NCI-H748 (cell line): ENCODE data around the gene WWTR1.

Experiments used
- DNase-seq: peaks from one replicate; lab custom pipeline; 2025; ENCODE audit not compliant: unreplicated experiment; lab: John Stamatoyannopoulos, UW

WWTR1 gene

GRCh38 chr3:149571381-149571780 lies 86.4 kb downstream of the WWTR1 start:
- no peak for DNase-seq

DNA sequence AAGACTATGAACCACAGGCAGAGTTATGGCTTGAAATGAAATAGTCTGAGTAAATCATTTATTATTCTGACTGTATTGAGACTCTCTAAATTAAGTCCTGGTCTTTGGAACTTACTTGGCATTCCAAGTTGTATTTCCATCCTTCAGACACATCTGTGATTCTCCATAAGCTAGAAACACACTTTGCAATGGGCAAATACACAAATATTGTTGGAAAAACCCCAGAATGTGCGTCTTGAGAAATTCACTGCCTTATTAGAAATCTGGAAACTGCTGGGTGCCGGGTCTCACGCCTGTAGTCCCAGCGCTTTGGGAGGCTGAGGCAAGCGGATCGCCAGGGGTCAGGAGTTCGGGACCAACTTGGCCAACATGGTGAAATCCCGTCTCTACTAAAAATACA lies 87.8 kb downstream of the WWTR1 start:
- no peak for DNase-seq

DNA sequence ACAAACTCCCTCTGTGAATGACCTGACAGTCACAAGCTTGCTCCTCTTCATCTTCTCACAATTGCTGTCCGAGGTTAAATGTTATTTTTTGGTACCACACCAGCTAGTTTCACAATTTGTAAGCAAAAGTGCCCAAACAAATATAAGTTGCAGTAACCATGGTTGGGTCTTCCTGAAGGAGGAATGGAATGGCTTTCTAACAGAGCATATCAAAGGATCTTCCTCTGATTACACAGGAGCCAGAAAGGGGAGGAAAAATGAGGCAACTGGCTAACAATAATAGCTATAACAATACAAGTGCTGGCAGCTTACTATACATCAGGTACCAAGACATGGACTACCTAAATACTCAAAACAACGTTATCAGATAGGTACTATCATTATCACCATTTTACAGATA lies 90.4 kb downstream of the WWTR1 start:
- DNase-seq: no peak

- DNase-seq: no peak
Measured at GRCh38 chr3:149566292-149566975, 91.4 kb downstream of the WWTR1 start.

- no peak for DNase-seq
Measured at GRCh38 chr3:149564079-149564478, 93.7 kb downstream of the WWTR1 start.

DNA sequence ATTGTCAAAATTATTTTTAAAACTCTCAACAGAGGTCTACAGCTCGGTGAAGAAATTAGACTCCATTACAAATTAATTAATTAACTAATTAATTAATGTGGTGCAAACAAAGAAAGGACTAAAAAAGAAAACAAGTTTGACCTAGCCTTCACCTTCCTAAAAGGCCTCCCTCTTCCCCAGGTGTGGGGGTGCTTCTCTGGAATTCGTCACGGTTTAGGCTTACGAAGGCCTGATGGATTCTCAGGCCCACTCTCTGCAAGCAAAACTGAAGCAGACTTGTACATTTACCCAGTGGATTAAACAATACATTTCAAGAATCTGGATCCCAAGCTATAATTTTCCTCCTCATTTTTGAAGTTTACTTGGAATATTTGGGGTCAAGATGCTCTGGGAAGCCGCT lies 94.7 kb downstream of the WWTR1 start:
- no peak for DNase-seq

GRCh38 chr3:149560617-149561016 lies 97.2 kb downstream of the WWTR1 start:
- no peak for DNase-seq

GRCh38 chr3:149560001-149560400 lies 97.8 kb downstream of the WWTR1 start:
- DNase-seq: no peak

GRCh38 chr3:149559525-149559924 lies 98.3 kb downstream of the WWTR1 start:
- DNase-seq: no peak

GRCh38 chr3:149555927-149556326 lies 101.9 kb downstream of the WWTR1 start:
- no peak for DNase-seq

- DNase-seq: no peak
Measured at GRCh38 chr3:149554826-149555225, 103.0 kb downstream of the WWTR1 start.

GRCh38 chr3:149553781-149554451 lies 103.9 kb downstream of the WWTR1 start:
- no peak for DNase-seq

DNA sequence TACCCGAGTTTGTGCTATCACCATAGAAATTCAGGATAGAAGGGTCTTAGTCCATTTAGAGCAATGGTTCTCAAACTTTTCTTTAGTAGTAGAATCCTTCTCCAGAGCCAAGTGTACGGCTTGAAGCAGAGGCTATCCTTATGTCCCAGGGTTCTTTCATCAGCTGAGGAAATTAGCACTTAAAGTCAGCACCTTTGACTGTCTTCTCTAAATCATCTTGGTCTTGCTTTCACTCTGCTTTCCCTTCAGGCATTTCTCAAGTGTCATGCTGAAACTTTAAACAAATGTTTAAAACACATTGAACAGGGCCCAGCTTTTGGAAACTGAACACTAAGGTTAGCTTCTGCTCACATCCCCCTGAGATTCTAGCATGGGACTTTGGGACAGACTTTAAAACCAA lies 105.1 kb downstream of the WWTR1 start:
- no peak for DNase-seq

- DNase-seq: no peak
Measured at GRCh38 chr3:149551500-149551899, 106.3 kb downstream of the WWTR1 start.

DNA sequence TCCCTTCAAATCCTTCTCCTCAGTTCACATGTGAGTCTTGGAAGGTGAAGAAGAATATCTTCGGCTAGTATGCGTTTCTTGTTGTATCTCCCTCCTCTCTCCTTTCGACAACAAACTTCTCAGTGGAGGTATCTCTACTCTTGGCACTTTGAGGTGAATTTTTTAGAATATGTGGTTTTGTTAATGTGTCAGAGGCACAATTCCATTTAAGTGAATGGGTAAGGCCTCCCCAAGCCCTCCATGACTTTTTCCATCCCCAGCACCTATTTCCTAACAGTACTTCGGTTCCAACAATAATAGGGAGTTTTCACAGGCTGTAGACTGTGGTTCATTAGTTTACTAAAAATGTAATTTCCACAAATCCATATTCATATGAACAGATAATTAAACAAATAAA lies 109.2 kb downstream of the WWTR1 start:
- DNase-seq: no peak

DNA sequence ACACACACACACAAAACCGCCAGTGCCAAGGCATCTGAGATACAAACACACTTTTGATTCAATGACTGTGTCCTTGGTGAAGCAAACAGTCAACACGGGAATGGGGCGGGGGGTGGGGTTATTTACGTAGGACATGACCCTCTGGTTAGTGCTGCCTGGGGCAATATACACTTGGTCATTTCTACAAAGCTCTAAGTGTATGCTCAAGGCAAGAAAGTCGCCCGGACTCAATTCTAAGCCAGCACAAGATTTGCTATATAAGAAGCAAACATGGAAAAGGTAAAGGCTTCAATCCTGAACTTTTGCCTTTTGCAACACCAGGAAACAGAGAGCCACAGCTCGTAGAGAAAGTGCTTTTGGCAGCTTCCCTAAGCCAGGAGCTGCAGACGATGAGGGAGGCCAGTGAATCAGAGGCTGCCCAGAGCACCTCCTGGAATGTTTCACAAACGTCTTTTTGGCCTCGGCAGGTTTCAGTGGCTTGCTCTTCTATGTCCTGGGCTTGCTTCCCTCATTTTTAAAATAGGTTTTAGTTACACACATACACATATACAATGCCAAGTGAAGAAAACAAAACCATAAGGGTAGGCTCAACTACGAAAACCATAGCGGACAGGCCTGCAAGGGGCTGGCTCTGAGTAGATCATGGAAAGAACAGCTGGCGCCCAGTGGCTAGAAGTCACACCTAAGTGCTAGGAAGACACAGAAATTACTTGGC lies 109.7 kb downstream of the WWTR1 start:
- DNase-seq: no peak

- DNase-seq: no peak
Measured at GRCh38 chr3:149547413-149547812, 110.4 kb downstream of the WWTR1 start.

GRCh38 chr3:149545049-149545448 lies 112.8 kb downstream of the WWTR1 start:
- DNase-seq: no peak

GRCh38 chr3:149542375-149543312 lies 115.2 kb downstream of the WWTR1 start:
- no peak for DNase-seq

- no peak for DNase-seq
Measured at GRCh38 chr3:149541091-149541491, 116.7 kb downstream of the WWTR1 start.

- DNase-seq: no peak
Measured at GRCh38 chr3:149538371-149538770, 119.5 kb downstream of the WWTR1 start.
